RPMI8226 (cell line): ENCODE measurements around the gene ZBTB34.
"Not testable (repeated sequence)": the region's sequence is repeated elsewhere in the genome, so short reads cannot be mapped to it uniquely, and the experiment has no call there.

Experiments used
- DNase-seq: peaks from one replicate; pipeline ENCODE4 v3.0.0-alpha.2; 2015

Gene ZBTB34

DNA sequence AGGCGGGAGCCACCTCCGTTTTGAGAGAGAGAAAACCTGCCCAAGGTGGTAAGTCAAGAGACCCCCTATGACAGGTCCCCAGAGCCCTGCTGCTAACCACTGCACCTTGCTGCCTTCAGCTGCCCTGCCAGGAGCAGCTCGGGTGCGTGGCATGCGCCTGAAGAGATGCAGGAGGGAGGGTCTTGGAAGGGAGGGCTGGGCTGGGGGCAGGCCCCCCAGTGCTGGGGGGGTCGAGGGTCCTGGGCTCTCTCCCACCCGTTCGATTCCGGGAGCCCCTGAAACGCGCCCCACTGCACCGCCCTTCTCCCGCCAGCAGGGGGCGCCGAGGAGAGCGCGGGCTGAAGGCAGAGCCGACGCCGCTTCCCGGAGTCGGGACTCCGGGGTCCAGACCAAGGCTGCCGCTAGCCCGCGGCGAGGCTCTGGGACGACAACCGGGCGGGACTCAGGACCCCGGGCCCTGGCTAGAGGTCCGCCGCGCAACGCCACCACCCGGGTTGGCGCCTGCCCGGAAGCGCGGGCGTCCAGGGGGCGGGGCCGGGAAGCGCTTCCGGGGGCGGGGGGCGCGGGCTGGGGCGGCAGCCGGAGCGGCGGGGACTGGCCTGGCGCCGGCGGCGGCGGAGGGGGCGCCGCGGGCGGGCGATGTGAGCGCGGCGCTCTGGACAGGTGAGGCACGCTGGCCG, at the start of gene ZBTB34:
TSS of gene ZBTB34 (plus strand) at position 563 of the 680 bp plus-strand sequence. CDS start 18,761 bp downstream, outside the sequence.
- peak; percentile 79 for DNase-seq

- DNase-seq, result no peak
Measured at GRCh38 chr9:126813072-126813471, 47.4 kb upstream of the ZBTB34 start.

- DNase-seq, result no peak
Measured at GRCh38 chr9:126814091-126814490, 46.3 kb upstream of the ZBTB34 start.

GRCh38 chr9:126817615-126818014, 42.8 kb upstream of the ZBTB34 start:
- not testable (repeated sequence) for DNase-seq

DNA sequence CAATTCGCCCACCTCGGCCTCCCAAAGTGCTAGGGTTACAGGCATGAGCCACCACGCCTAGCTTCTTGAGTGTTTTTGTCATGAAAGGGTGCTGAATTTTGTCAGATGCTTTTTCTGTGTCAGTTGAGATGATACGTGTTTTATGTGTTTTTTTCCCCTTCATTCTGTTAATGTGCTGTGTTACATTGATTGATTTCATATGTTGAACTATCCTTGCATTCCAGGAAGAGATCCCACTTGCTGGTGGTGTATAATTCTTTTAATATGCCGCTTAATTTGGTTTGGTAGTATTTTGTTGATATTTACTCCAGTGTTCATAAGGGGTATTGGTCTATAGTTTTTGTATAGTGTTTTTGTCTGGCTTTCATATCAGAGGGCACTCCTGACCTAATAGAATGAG, 42.0 kb upstream of the ZBTB34 start:
- no peak for DNase-seq

DNA sequence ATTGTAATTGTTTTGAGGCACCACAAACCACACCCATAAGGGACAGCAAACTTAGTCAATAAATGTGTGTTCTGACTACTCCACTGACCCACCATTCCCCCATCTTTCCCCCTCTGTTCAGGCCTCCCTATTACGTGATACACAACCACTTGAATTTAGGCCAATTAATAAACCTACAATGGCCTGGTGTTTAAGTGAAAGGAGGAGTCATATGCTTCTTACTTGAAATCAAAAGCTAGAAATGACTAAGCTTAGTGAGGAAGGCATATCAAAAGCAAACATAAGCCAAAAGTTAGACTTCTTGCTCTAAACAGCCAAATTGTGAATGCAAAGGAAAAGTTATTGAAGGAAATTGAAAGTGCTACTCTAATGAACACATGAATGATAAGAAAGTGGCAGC, 41.0 kb upstream of the ZBTB34 start:
- no peak for DNase-seq

GRCh38 chr9:126822278-126822677, 38.2 kb upstream of the ZBTB34 start:
- DNase-seq, result no peak

- no peak for DNase-seq
Measured at GRCh38 chr9:126822873-126823272, 37.6 kb upstream of the ZBTB34 start.

GRCh38 chr9:126824052-126824451, 36.4 kb upstream of the ZBTB34 start:
- not testable (repeated sequence) for DNase-seq

DNA sequence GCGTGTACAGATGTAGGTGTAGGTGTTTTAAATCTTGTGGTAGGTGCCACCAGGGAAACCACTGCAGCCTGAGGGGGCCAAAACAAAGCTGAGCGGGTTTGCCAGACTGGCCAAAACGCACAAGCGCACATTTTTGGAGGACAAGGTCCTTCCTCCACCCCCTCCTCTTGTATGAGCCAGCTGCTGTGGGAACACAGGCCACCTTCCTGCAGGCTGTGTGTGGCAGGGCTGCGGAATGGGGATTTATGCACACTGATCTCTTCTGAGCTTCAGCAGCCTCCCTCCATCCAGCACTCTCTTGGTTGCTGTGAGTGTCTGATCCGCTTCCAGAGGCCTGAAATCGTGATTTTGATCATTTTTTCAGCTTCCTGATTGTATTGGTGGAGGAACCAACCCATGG, 33.2 kb upstream of the ZBTB34 start:
- no peak for DNase-seq

DNA sequence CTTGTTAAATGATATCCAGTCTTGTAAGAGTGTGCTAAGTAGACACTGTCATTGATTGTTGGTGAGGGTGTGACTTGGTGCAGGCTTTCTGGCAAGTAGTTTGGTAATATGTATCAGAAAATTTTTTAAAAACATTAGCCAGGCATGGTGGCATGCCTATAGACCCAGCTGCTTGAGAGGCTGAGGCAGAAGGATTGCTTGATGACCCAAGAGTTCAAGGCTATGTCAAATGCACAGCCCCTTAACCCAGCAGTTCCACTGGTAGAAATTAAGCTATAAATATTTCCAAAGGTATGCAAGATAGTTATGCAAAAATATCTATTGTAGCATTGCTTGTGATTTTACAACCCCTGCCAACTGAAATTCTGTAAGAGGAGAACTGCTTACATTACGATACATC, 31.4 kb upstream of the ZBTB34 start:
- no peak for DNase-seq

- no peak for DNase-seq
Measured at GRCh38 chr9:126830827-126831226, 29.6 kb upstream of the ZBTB34 start.

DNA sequence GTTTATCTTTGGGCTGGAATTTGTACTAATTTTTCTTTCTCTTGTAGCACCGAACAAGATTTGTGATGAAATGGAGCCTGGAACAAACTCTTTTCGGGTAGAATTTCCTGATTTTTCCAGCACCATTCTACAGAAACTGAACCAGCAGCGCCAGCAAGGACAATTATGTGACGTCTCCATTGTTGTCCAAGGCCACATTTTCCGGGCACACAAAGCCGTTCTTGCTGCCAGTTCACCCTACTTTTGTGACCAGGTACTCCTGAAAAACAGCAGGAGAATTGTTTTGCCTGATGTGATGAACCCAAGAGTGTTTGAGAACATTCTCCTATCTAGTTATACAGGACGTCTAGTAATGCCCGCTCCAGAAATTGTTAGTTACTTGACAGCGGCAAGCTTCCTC, 28.0 kb upstream of the ZBTB34 start:
- DNase-seq, result no peak

- no peak for DNase-seq
Measured at GRCh38 chr9:126833020-126833419, 27.4 kb upstream of the ZBTB34 start.

- DNase-seq, result no peak
Measured at GRCh38 chr9:126833710-126834345, 26.6 kb upstream of the ZBTB34 start.

GRCh38 chr9:126834672-126835071, 25.8 kb upstream of the ZBTB34 start:
- DNase-seq, result no peak

DNA sequence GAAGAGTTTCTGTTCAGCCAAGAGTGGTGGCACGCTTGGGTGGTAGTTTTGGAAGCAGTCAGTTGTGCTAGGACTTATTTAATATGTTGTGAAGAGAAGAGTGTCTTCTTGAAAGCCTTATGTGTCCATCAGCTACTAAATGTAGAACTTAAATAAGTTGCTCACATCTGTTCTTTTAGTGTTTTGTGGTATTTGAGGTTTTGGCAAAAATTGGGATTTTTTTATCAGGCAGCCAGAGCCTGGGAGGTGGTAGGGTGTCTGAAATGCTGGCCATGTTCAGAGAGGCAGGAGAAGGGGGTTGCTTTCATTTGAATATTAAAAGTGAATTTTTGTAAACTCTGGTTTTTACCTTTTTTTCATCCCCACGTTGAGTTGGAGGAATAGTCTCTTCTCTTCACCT, 24.2 kb upstream of the ZBTB34 start:
- no peak for DNase-seq

- no peak for DNase-seq
Measured at GRCh38 chr9:126838055-126838811, 22.2 kb upstream of the ZBTB34 start.

DNA sequence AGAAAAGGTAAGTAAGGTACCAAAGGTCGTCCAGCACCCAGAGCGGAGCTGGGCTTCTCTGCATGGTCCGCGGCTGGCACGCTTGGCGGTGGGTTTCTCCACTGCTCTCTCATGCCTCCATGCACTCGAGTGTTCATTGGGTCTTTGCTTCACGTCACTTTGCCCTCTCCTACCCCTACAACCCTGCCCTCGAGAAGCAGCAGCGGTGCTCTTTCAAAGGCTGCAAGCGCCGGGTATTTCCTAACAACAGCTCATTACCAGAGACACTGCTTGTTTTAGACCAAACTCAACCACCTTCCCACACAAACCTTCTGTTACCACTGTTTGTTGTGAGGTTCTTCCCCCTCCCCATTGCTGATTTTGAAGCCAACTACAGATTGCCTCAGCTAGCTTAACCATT, 21.5 kb upstream of the ZBTB34 start:
- no peak for DNase-seq

DNA sequence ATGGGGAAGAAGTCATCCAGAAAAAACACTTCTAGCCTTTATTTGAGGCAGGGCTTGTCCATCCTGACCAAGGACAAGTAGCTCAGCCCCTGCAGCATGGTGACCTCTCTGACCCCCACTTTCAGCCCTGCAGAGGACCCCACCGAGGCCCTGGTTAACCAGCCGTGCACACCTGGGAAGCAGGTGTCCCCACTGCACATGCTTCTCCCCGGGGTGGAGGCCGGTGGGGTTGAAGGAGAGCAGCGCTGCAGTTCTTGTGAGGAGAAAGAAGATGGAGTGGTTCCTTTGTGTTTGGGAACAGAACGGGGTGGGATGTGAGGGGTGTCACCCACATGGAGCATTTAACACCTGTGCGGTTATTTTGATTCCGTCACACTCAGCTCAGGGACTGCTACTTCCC, 21.1 kb upstream of the ZBTB34 start:
- DNase-seq, result no peak

- DNase-seq, result peak; percentile 1
Measured at GRCh38 chr9:126842220-126842842, 18.1 kb upstream of the ZBTB34 start.

DNA sequence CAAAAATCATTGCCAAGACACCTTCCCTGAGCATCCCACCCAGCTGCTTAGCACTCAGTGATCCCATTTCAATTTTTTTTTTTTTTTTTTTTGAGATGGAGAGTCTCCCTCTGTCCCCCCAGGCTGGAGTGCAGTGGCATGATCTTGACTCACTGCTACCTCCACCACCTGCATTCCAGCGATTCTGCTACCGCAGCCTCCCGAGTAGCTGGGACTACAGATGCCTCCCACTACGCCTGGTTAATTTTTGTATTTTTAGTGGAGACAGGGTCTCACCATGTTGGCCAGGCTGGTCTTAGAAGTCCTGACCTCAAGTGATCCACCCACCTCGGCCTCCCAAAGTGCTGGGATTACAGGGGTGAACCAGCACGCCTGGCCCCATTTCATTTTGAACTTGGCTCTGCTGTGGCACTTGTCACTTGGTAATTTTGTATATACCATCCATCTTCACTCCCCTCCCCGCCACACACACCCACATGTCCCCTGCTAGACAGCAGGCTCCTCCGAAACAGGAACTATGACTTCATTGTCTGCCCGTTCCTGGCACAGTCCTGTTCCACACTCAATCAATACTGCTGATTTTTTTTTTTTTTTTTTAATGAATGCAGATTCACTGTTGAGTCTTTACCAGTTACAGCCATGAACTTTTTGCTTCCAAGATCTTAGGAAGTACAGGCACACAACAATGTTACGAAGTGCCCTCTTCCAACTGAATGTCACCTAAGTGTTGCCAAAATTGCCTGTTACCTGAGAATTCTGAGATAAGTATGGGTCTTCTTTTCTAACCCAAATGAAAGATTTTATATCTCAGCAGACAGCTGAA, 17.3 kb upstream of the ZBTB34 start:
- no peak for DNase-seq

- no peak for DNase-seq
Measured at GRCh38 chr9:126844085-126844484, 16.4 kb upstream of the ZBTB34 start.
